K562 (cell line): Measurements from ENCODE around the gene RIPOR1. TPM values are rescaled to one million over a fixed set of nuclear protein-coding genes. Genes with fewer than 3 reads are reported as not detected.

Source experiments
- BCOR ChIP-seq: fragments of 450-650 bp; IDR thresholded peaks from 2 replicates; pipeline ENCODE4 v1.6.1; 2016
- DIDO1 ChIP-seq: fragments of 450-650 bp; IDR thresholded peaks from 2 replicates; pipeline ENCODE4 v1.6.1; 2016; ENCODE audit warnings: low read depth, missing biosample characterization, missing genetic modification characterization
- E2F4 ChIP-seq: sonication (generic); formaldehyde crosslinking; IDR thresholded peaks from 2 replicates; pipeline ENCODE4 v1.8.0; 2022; ENCODE audit warnings: mild to moderate bottlenecking, low read depth, missing genetic modification reagents
- HDAC1 ChIP-seq, 2 experiments: fragments of 450-650 bp; IDR thresholded peaks; 2 replicates each; pipeline ENCODE4 v1.6.1; 2016 to 2017; ENCODE audit warnings: inconsistent platforms in 1 of 2, mild to moderate bottlenecking in 1 of 2, moderate library complexity in 1 of 2
- HNRNPH1 ChIP-seq: fragments of 200-400 bp; formaldehyde crosslinking; optimal IDR thresholded peaks from 2 replicates; pipeline ENCODE3; 2017; ENCODE audit warnings: low read depth, mild to moderate bottlenecking, low read length, moderate library complexity
- ID3 ChIP-seq, 2 experiments: fragments of 250-450 bp in 1 of 2; fragments of 450-650 bp in 1 of 2; sonication (Bioruptor Pico) in 1 of 2; IDR thresholded peaks; 2 replicates each; pipeline versions ENCODE4 v1.6.1 to v1.8.0; 2016 to 2021; ENCODE audit warnings: mild to moderate bottlenecking in 2 of 2, moderate library complexity in 2 of 2, missing compliant biosample characterization in 1 of 2, missing genetic modification characterization in 1 of 2
- PHF20 ChIP-seq: fragments of 450-650 bp; IDR thresholded peaks from 2 replicates; pipeline ENCODE4 v1.6.1; 2018; ENCODE audit not compliant: partially characterized antibody
- ZBTB40 ChIP-seq, 2 experiments: fragments of 450-650 bp in 1 of 2; sonication (generic) in 1 of 2; formaldehyde crosslinking in 1 of 2; IDR thresholded peaks; 2 replicates each; pipeline versions ENCODE4 v1.7.1 to v1.9.0; 2016 to 2022; ENCODE audit warnings: inconsistent platforms in 1 of 2, mild to moderate bottlenecking in 1 of 2, missing genetic modification reagents in 1 of 2
- ZNF354B ChIP-seq: fragments of 250-450 bp; sonication (Bioruptor Pico); IDR thresholded peaks from 2 replicates; pipeline ENCODE4 v1.4.0; 2020
- polyA plus RNA-seq, 8 experiments: library from polyadenylated mRNA; depleted of rRNA in 4 of 8; stranded (reverse) in 5 of 8; unstranded in 3 of 8; fragments of >200 nt; fragmentation: Nextera tagmentation in 2 of 8; fragmentation: Illumina TruSeq in 1 of 8; extraction: Ambion mirVana in 2 of 8; extraction: Trizol in 1 of 8; gene quantifications; 2 replicates each; pipeline versions ENCODE4 v1.2.1 to v1.2.3, GENCODE V29; 2011 to 2014; ENCODE audit warnings: inconsistent platforms in 1 of 8, missing spikeins in 1 of 8
- total RNA-seq, 7 experiments: library from RNA; depleted of rRNA in 6 of 7; stranded (reverse); fragments of >200 nt in 6 of 7; fragmentation: Illumina TruSeq in 2 of 7; extraction: Trizol in 2 of 7; gene quantifications; 2 replicates each; pipeline versions ENCODE4 v1.2.1 to v1.2.3, GENCODE V29; 2011 to 2021; ENCODE audit warnings: low replicate concordance in 1 of 7

RIPOR1 gene
- total and polyA plus RNA-seq, 9 of the 15 experiments (the other 6 are each of a cell fraction or from before 2014, with no cell fraction given) = 0.36 to 31.1 (median 3.0) TPM

GRCh38 chr16:67565470-67566100, 37.0 kb downstream of the RIPOR1 start (continued):
- TF ChIP-seq ZBTB40 (IDR thresholded peaks at IDR 0.05) (peak; percentile 83), ZBTB40 (CRISPR knock-in tag; IDR thresholded peaks at IDR 0.05) (no peak; the same call in 1 of the 2 replicates), E2F4 (CRISPR knock-in tag) (no peak), ID3 (CRISPR knock-in tag; IDR thresholded peaks at IDR 0.05) (no peak), ID3 (tag; IDR thresholded peaks at IDR 0.05) (no peak), DIDO1 (tag) (no peak), HNRNPH1 (no peak), PHF20 (no peak), ZNF354B (CRISPR knock-in tag) (no peak), BCOR (peak; percentile 32; the same call in 1 of the 2 replicates), HDAC1 (IDR thresholded peaks at IDR 0.05) (no peak)
